GM13976 (cell line): ENCODE measurements around the gene ANKH.
"Not testable (repeated sequence)": the region's sequence is repeated elsewhere in the genome, so short reads cannot be mapped to it uniquely, and the experiment has no call there.

ENCODE experiments used
- DNase-seq: peaks from one replicate; pipeline ENCODE4 v3.0.0; 2012; ENCODE audit warnings: low spot score
- in situ Hi-C: fragments of 300-500 bp; cut with MboI; formaldehyde crosslinking; loops from one replicate; pipeline ENCODE4 v1.12.0; 2022; ENCODE audit warnings: low sequenced_read_pairs, mixed read lengths, inconsistent platforms; ENCODE audit not compliant: unreplicated experiment
- TF ChIP-seq, protein P1 (sequence below): IDR thresholded peaks from 2 replicates; pipeline ENCODE4 v1.5.1; 2012; ENCODE audit warnings: borderline replicate concordance, mild to moderate bottlenecking; ENCODE audit not compliant: insufficient read depth; ENCODE audit errors: extremely low read depth, missing control alignments, control extremely low read depth

The ANKH gene

GRCh38 chr5:14884062-14884612, 12.6 kb upstream of the ANKH start:
- TF ChIP-seq, protein P1, sequence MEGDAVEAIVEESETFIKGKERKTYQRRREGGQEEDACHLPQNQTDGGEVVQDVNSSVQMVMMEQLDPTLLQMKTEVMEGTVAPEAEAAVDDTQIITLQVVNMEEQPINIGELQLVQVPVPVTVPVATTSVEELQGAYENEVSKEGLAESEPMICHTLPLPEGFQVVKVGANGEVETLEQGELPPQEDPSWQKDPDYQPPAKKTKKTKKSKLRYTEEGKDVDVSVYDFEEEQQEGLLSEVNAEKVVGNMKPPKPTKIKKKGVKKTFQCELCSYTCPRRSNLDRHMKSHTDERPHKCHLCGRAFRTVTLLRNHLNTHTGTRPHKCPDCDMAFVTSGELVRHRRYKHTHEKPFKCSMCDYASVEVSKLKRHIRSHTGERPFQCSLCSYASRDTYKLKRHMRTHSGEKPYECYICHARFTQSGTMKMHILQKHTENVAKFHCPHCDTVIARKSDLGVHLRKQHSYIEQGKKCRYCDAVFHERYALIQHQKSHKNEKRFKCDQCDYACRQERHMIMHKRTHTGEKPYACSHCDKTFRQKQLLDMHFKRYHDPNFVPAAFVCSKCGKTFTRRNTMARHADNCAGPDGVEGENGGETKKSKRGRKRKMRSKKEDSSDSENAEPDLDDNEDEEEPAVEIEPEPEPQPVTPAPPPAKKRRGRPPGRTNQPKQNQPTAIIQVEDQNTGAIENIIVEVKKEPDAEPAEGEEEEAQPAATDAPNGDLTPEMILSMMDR = no peak
- DNase-seq = no peak
- in situ Hi-C loops = no loop called here

DNA sequence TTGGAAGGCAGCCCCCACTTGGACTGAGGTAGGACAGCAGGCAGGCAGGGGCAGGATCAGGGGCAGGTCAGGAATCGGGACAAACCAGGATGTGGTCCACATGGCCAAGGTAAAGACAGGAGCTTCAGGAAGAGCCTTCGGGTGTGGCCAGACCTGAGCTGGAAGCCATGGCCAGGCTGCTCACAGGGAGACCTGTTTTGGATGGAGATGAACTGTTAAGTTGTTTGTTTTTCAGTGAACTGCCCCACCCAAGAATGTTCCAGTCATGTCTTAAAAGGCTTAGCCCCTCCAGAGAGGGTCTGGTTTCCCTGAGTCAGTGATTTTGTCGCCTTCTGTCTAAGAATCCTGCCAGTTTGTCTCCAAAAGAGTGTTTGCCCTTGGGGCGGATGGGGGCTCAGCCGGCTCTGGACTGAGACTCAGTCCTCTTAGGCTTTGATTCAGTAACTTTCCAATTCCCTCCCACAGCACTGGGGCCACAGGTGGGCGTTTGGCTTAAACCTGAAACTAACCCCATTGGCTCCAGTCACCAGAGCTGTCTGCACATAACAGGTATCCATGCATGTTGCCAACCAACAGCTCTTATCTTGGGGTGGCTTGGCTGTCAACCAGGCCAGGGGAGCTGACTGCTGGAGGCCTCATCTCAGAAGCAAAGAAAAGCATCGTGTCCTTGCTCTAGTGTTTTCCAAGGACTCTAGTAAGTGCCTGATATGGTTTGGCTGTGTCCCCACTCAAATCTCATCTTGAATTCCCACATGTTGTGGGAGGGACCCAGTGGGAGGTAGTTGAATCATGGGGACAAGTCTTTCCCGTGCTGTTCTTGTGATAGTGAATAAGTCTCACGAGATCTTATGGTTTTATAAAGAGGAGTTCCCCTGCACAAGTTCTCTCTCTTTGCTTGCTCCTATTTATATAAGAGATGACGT, 11.3 kb upstream of the ANKH start:
- in situ Hi-C loops = no loop called here
- TF ChIP-seq, protein P1 = no peak
- no peak for DNase-seq

DNA sequence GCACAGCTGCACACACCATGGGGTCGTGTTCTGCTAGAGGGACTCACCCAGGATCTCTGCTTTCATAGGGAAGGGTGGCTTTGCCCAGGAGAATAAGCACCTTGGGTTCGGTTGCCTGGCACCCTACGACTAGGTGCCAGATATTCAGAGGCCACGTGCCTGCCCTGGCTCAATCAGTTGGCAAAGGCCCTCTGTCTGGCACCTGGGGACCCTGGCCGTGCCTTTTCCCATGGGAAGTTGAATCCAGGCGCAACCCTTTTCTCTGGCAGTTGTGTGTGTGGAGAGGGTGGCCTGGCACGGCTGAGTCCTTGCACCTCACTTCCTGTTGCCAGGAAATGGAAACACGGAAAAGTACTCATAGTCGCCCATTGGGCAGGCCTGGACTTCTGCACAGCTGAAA, 10.2 kb upstream of the ANKH start:
- TF ChIP-seq, protein P1 = no peak
- no peak for DNase-seq
- in situ Hi-C loops = no loop called here

- in situ Hi-C loops = no loop called here
- DNase-seq = no peak
- TF ChIP-seq, protein P1 = no peak
Measured at GRCh38 chr5:14880688-14881087, 9.1 kb upstream of the ANKH start.

DNA sequence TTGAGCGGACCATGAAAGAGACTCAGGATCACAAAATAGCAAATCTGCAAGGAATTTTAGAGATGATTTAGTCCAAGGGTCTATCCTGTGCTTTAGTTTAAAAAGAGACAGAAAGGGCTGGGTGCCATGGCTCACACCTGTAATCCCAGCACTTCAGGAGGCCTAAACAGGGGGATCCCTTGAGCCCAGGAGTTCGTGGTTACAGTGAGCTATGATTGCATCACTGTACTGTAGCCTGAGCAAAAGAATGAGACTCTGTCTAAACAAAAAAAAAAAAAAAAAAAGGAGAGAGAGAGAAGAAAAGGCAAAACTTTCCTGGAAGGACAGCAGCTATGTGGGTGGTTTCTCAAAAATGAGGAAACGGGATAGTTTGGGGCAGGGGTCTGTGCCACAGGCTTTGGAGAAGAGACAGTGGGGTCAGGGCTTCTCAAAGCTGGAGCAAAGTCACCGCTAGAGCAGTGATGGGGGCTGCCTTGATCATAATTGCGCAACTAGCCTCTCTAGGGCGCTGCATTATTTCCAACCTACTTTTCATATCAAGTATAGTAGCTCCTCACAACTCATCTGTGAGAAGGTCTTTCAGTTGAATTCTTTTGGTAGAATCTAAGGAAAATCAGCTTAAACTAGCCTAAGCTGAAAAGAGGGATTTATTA, 8.5 kb upstream of the ANKH start:
- TF ChIP-seq, protein P1 = no peak
- DNase-seq = no peak
- in situ Hi-C loops = no loop called here

- in situ Hi-C loops = no loop called here
- TF ChIP-seq, protein P1 = no peak
- DNase-seq = no peak
Measured at GRCh38 chr5:14879393-14879792, 7.8 kb upstream of the ANKH start.

- DNase-seq, in situ Hi-C loops: not testable (repeated sequence)
Measured at GRCh38 chr5:14878192-14878591, 6.6 kb upstream of the ANKH start.
